Activated B cell treated with CpG ODN at 0.5 μM for 24 hours (primary cell): ENCODE data around the gene FCN2. TPM values are rescaled to one million over a fixed set of nuclear protein-coding genes. Genes with fewer than 3 reads are reported as not detected.

Experiments used
- ATAC-seq: fragments of 200-7000 bp; cut with Tn5 transposase; one replicate; pipeline ENCODE4 v1.10.0; 2021; ENCODE audit warnings: low read depth, mild to moderate bottlenecking, moderate library complexity
- CTCF ChIA-PET: fragments of 350-600 bp; sonication (Branson Sonifier 250); formaldehyde crosslinking; loops from one replicate; lab custom pipeline; 2021; ENCODE audit warnings: antibody characterized with exemption; lab: Charles Lee
- POLR2A ChIA-PET: fragments of 350-600 bp; sonication (Branson Sonifier 250); formaldehyde crosslinking; loops from one replicate; lab custom pipeline; 2021; ENCODE audit warnings: antibody characterized with exemption; lab: Charles Lee
- DNase-seq: peaks from one replicate; pipeline ENCODE4 v3.0.0; 2022
- H3K27ac Mint-ChIP-seq: one replicate; pipeline ENCODE4 v1.8.0; 2020; ENCODE audit warnings: mixed read lengths
- H3K27me3 Mint-ChIP-seq: one replicate; pipeline ENCODE4 v1.8.0; 2021; ENCODE audit warnings: mixed read lengths
- H3K36me3 Mint-ChIP-seq: one replicate; pipeline ENCODE4 v1.8.0; 2021; ENCODE audit warnings: low read depth, mixed read lengths
- H3K4me1 Mint-ChIP-seq: one replicate; pipeline ENCODE4 v1.8.0; 2021; ENCODE audit warnings: mixed read lengths
- H3K4me3 Mint-ChIP-seq: one replicate; pipeline ENCODE4 v1.8.0; 2020; ENCODE audit warnings: mild to moderate bottlenecking, mixed read lengths
- H3K9me3 Mint-ChIP-seq: one replicate; pipeline ENCODE4 v1.8.0; 2020; ENCODE audit warnings: mixed read lengths
- intact Hi-C: fragments of 100-400 bp; cut with micrococcal nuclease; formaldehyde crosslinking; loops from one replicate; pipeline ENCODE4 v1.15.1; 2024
- total RNA-seq: library from RNA; stranded (reverse); gene quantifications from 2 replicates; pipeline ENCODE4 v1.2.3, GENCODE V29; 2022
- TF ChIP-seq, protein P1 (sequence below): fragments of 200-600 bp; IDR thresholded peaks from one replicate; pipeline ENCODE4 v1.8.0; 2022; ENCODE audit warnings: antibody characterized with exemption, mild to moderate bottlenecking

The FCN2 gene
- total RNA-seq, 1 donor from 2014 or later: not detected

DNA sequence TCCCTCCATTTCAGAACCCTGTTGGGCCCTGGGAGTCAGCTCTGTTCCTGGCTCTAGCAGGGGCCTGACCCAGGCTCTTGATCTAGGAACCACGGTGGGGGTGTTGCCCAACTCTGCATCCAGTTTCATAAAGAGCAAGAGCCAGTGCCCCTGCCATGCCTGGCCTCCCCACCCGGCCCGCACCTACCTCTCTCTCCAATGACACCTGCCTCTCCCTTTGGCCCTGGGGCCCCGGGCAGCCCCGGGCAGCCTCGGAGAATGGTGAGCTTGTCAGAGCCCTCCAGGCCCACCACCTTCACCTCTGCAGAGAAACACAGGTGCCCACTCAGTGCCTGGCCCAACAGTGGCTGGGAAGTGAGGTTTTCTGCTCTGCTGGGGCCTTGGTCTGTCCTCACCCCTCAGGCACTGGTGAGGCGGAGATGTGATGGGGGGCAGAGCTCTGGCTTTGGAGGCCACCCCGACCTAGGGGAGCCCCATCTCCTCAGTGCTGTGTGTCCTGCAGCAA is 35.6 kb downstream of the FCN2 start:
- peaks cover 13% of the 10 kb centered on the region for H3K9me3 Mint-ChIP-seq
- TF ChIP-seq, protein P1, sequence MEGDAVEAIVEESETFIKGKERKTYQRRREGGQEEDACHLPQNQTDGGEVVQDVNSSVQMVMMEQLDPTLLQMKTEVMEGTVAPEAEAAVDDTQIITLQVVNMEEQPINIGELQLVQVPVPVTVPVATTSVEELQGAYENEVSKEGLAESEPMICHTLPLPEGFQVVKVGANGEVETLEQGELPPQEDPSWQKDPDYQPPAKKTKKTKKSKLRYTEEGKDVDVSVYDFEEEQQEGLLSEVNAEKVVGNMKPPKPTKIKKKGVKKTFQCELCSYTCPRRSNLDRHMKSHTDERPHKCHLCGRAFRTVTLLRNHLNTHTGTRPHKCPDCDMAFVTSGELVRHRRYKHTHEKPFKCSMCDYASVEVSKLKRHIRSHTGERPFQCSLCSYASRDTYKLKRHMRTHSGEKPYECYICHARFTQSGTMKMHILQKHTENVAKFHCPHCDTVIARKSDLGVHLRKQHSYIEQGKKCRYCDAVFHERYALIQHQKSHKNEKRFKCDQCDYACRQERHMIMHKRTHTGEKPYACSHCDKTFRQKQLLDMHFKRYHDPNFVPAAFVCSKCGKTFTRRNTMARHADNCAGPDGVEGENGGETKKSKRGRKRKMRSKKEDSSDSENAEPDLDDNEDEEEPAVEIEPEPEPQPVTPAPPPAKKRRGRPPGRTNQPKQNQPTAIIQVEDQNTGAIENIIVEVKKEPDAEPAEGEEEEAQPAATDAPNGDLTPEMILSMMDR: no peak
- ChIA-PET CTCF (no interaction called here), POLR2A (no interaction called here)
- peaks cover 3% of the 10 kb centered on the region for H3K4me1 Mint-ChIP-seq
- intact Hi-C loops: no loop called here
- no peak overlapping the region for H3K27ac Mint-ChIP-seq
- no peak for ATAC-seq
- H3K36me3 Mint-ChIP-seq: peaks cover 3% of the 10 kb centered on the region
- peaks cover 7% of the 10 kb centered on the region for H3K27me3 Mint-ChIP-seq
- H3K4me3 Mint-ChIP-seq: no peak overlapping the region
- no peak for DNase-seq

DNA sequence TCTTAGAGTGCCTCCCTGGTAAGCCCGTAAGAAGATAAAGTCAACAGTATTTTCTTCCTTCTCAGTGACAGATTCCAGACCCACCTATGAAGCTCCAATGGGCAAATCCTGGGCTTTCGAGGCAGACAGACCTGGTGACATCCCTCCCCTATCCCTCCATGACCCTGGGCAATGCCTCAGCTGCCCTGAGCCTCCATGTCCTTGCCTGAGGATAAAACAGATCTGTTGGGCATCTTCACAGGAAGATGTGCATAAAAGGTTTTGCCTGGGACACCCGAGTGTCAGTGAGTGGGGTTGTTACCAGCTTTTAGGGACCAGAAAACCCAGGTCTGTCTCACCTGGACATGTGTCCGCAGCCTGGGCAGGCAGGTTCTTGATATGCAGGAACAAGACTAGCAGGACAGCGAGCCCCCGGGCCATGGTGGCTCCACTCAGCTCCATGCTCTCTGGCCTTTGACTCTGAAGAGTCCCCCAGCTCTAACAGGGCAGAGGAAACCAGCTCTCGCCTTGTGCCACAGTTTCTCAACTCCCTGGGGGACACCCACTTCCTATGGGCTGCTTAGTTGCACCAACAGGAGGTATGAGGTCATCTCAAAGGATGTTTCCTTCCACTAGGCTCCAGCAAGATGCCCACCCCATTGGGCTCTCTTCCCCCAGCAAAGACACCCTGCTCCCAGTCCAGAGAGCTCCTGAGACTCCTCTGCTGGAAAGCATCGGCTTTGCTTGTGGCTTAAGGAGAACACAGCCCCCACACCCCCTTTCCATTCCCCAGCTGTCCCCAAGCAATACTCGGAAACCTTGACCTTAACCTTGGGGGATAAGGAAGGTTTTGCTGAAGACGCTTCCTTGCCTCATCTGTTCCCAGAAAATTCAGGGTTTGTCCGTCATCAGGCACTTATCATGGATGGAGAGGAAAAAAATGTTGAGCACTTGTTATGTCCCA is 37.1 kb downstream of the FCN2 start, which contains the start of gene FCN1:
TSS of gene FCN1 (minus strand) at position 482 of the 943 bp plus-strand sequence. CDS start at position 441, 41 bp downstream.
- ATAC-seq: no peak
- Mint-ChIP-seq H3K4me3 (no peak within 1 kb of the TSS), H3K4me1 (peaks cover 3% of the 10 kb centered on the region), H3K27me3 (peaks cover 8% of the 10 kb centered on the region), H3K9me3 (peaks cover 13% of the 10 kb centered on the region), H3K27ac (no peak within 1 kb of the TSS), H3K36me3 (peaks cover 3% of the 10 kb centered on the region)
- no peak for DNase-seq
- ChIA-PET CTCF (no interaction called here), POLR2A (no interaction called here)
- TF ChIP-seq, protein P1: no peak
- intact Hi-C loops: no loop called here

GRCh38 chr9:134918646-134919045 is 38.0 kb downstream of the FCN2 start:
- intact Hi-C loops: no loop called here
- H3K9me3 Mint-ChIP-seq: peaks cover 13% of the 10 kb centered on the region
- POLR2A ChIA-PET: no interaction called here
- no peak for DNase-seq
- H3K4me1 Mint-ChIP-seq: peaks cover 3% of the 10 kb centered on the region
- CTCF ChIA-PET: no interaction called here
- peaks cover 8% of the 10 kb centered on the region for H3K27me3 Mint-ChIP-seq
- TF ChIP-seq, protein P1: no peak
- peaks cover 3% of the 10 kb centered on the region for H3K36me3 Mint-ChIP-seq
- no peak overlapping the region for H3K4me3 Mint-ChIP-seq
- no peak for ATAC-seq
- H3K27ac Mint-ChIP-seq: no peak overlapping the region

DNA sequence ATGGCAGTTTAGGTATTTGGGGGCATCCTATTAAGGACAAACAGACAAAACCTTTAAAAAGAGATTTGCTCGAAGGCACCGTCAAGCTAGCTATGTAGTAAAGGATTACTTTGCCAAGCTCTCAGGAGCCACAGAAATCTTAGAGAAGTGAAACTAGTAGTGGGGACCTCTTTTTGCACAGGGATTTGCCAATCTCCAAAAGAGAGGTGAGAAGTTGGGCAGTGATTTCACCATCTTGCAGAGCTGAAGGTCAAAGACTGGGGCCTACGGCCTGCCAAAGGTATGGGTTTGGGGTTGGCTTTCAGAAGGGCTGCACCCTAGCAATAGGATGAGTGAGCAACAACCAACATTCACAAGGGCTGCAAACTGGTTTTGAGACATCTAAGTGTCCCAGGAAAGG is 38.7 kb downstream of the FCN2 start:
- ChIA-PET POLR2A (no interaction called here), CTCF (no interaction called here)
- no peak for DNase-seq
- Mint-ChIP-seq H3K4me3 (no peak overlapping the region), H3K36me3 (peaks cover 3% of the 10 kb centered on the region), H3K9me3 (peaks cover 13% of the 10 kb centered on the region), H3K4me1 (peaks cover 3% of the 10 kb centered on the region), H3K27ac (no peak overlapping the region), H3K27me3 (peaks cover 8% of the 10 kb centered on the region)
- TF ChIP-seq, protein P1: no peak
- intact Hi-C loops: no loop called here
- ATAC-seq: no peak
